Caki2 (cell line): ENCODE results near the gene SOX9. TPM values are rescaled to one million over a fixed set of nuclear protein-coding genes. Genes with fewer than 3 reads are reported as not detected.

Experiments used
- DNase-seq: peaks from one replicate; pipeline ENCODE4 v3.0.0-alpha.2; 2015; ENCODE audit warnings: low read depth
- in situ Hi-C: cut with HindIII; loops from 2 replicates; pipeline ENCODE4 v1.10.0; 2016; ENCODE audit warnings: low sequenced_read_pairs, low pct_unique_long_range_greater_than_20kb, mixed read lengths
- total RNA-seq: library from RNA; depleted of rRNA; stranded (reverse); fragments of >200 nt; shearing (Covaris generic); gene quantifications from 2 replicates; pipeline ENCODE4 v1.2.3, GENCODE V29; 2014; ENCODE audit warnings: low replicate concordance; rRNA removed

Gene SOX9
- 6.3 and 8.5 TPM in 2 replicates for total RNA-seq

GRCh38 chr17:72120642-72121163, at the start of gene SOX9:
Gene SOX9, plus strand, starts transcription at chr17:72121020. Its CDS starts 372 bp downstream, at chr17:72121392.
- DNase-seq: peak; percentile 96
- in situ Hi-C loops: no loop called here

GRCh38 chr17:72071330-72071729, 49.5 kb upstream of the SOX9 start:
- DNase-seq: no peak
- in situ Hi-C loops: no loop called here

GRCh38 chr17:72075995-72076677, 44.7 kb upstream of the SOX9 start:
- in situ Hi-C loops: no loop called here
- DNase-seq: no peak

GRCh38 chr17:72076678-72077030, 44.2 kb upstream of the SOX9 start:
- in situ Hi-C loops: no loop called here

GRCh38 chr17:72077326-72077960, 43.4 kb upstream of the SOX9 start:
- no peak for DNase-seq
- in situ Hi-C loops: no loop called here

More at GRCh38 chr17:72076678-72077030, 44.2 kb upstream of the SOX9 start:
- DNase-seq: no peak

- no peak for DNase-seq
- in situ Hi-C loops: no loop called here
Measured at GRCh38 chr17:72079700-72080099, 41.1 kb upstream of the SOX9 start.

- in situ Hi-C loops: no loop called here
- DNase-seq: no peak
Measured at GRCh38 chr17:72087876-72088275, 32.9 kb upstream of the SOX9 start.

GRCh38 chr17:72089453-72089987, 31.3 kb upstream of the SOX9 start:
- in situ Hi-C loops: no loop called here
- DNase-seq: no peak

- in situ Hi-C loops: no loop called here
- DNase-seq: no peak
Measured at GRCh38 chr17:72090108-72090507, 30.7 kb upstream of the SOX9 start.

GRCh38 chr17:72092710-72093322, 28.0 kb upstream of the SOX9 start:
- no peak for DNase-seq
- in situ Hi-C loops: no loop called here

GRCh38 chr17:72093707-72094106, 27.1 kb upstream of the SOX9 start:
- no peak for DNase-seq
- in situ Hi-C loops: no loop called here

- in situ Hi-C loops: no loop called here
- no peak for DNase-seq
Measured at GRCh38 chr17:72095316-72095715, 25.5 kb upstream of the SOX9 start.

GRCh38 chr17:72097144-72097543, 23.7 kb upstream of the SOX9 start:
- no peak for DNase-seq
- in situ Hi-C loops: no loop called here

GRCh38 chr17:72099919-72100318, 20.9 kb upstream of the SOX9 start:
- in situ Hi-C loops: no loop called here
- DNase-seq: no peak

- in situ Hi-C loops: no loop called here
Measured at GRCh38 chr17:72100470-72100869, 20.4 kb upstream of the SOX9 start.

GRCh38 chr17:72101526-72101925, 19.3 kb upstream of the SOX9 start:
- in situ Hi-C loops: no loop called here
- DNase-seq: no peak

More at GRCh38 chr17:72100470-72100869, 20.4 kb upstream of the SOX9 start:
- no peak for DNase-seq

GRCh38 chr17:72102366-72102765, 18.5 kb upstream of the SOX9 start:
- in situ Hi-C loops: no loop called here
- DNase-seq: no peak

- no peak for DNase-seq
- in situ Hi-C loops: no loop called here
Measured at GRCh38 chr17:72104164-72104862, 16.5 kb upstream of the SOX9 start.

GRCh38 chr17:72104863-72105234, 16.0 kb upstream of the SOX9 start:
- in situ Hi-C loops: no loop called here
- DNase-seq: no peak
